DND-41 (cell line): ENCODE data around the gene SCNN1A.
"Not testable (repeated sequence)": the region's sequence is repeated elsewhere in the genome, so short reads cannot be mapped to it uniquely, and the experiment has no call there.

Experiments
- CTCF ChIP-seq: IDR thresholded peaks from 2 replicates; pipeline ENCODE4 v1.5.1; 2012; ENCODE audit warnings: borderline replicate concordance, low read length, moderate library complexity, mild to moderate bottlenecking; ENCODE audit not compliant: poor library complexity, severe bottlenecking; ENCODE audit errors: extremely low read depth
- EZH2 ChIP-seq: IDR thresholded peaks from 3 replicates; pipeline ENCODE4 v1.6.1; 2012; ENCODE audit warnings: borderline replicate concordance, low read depth, mild to moderate bottlenecking, moderate library complexity, low read length, inconsistent platforms; ENCODE audit not compliant: severe bottlenecking

GRCh38 chr12:6338536-6338935, 36.8 kb downstream of the SCNN1A start:
- TF ChIP-seq CTCF, EZH2: not testable (repeated sequence)
